ENCODE measurements around the gene SYT5.

DNA sequence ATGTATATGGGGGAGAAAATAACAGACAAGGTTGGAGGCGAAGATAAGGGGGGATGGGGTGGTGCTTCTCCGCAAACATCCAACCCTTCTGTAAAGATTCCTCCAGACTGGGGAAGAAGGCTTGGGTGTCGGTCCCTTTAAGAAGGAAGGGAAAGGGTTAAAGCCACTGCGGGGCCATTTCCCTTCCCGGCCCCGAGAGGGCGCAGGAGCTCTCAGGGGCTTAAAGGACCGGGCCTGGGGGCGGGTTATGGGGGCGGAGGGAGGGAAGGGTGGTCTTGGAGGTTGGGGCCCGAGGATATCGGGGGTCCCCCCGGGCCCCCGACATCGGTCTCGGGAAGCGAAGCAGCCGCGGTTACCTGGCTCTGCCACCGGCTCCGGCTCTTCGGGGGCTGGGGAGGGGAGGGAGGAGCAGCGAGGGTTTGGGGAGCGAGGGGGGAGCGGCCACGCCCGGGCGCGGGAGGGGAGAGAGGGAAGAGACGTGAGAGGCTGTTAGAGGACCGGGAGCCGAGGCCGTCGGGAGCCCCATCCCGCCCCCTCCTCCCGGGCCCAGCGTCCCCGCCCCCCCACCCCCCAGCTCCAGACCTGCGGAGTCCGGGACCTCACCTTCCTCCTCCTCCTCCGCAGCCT lies 33.9 kb downstream of the SYT5 start:
- TF ChIP-seq, protein P1, sequence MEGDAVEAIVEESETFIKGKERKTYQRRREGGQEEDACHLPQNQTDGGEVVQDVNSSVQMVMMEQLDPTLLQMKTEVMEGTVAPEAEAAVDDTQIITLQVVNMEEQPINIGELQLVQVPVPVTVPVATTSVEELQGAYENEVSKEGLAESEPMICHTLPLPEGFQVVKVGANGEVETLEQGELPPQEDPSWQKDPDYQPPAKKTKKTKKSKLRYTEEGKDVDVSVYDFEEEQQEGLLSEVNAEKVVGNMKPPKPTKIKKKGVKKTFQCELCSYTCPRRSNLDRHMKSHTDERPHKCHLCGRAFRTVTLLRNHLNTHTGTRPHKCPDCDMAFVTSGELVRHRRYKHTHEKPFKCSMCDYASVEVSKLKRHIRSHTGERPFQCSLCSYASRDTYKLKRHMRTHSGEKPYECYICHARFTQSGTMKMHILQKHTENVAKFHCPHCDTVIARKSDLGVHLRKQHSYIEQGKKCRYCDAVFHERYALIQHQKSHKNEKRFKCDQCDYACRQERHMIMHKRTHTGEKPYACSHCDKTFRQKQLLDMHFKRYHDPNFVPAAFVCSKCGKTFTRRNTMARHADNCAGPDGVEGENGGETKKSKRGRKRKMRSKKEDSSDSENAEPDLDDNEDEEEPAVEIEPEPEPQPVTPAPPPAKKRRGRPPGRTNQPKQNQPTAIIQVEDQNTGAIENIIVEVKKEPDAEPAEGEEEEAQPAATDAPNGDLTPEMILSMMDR (IDR thresholded peaks at IDR 0.05; ENCODE audit: poor library complexity) = peak; percentile 57
- peak; percentile 48 for TF ChIP-seq EZH2phosphoT487 (IDR thresholded peaks at IDR 0.05; ENCODE audit: low read depth, severe bottlenecking, unreplicated experiment)
- no peak for TF ChIP-seq EZH2 (IDR thresholded peaks at IDR 0.05; ENCODE audit: borderline replicate concordance)

Measured in hepatocyte (in vitro differentiated cells).